Measurements from ENCODE around the gene BAIAP2.
"Not testable (repeated sequence)": the region's sequence is repeated elsewhere in the genome, so short reads cannot be mapped to it uniquely, and the experiment has no call there.

Gene BAIAP2

GRCh38 chr17:81009136-81009535 is 25.8 kb upstream of the BAIAP2 start:
- no peak overlapping the region for H3K4me3 ChIP-seq (ENCODE audit: low read length)
- H3K36me3 ChIP-seq (ENCODE audit: insufficient read depth, low read length), result no peaks in the 10 kb centered on the region
- peaks cover 6% of the 10 kb centered on the region for H3K4me1 ChIP-seq (ENCODE audit: insufficient read depth, low read length)
- no peaks in the 10 kb centered on the region for H3K9me3 ChIP-seq (ENCODE audit: low read length)
- no peak overlapping the region for H2AFZ ChIP-seq (ENCODE audit: low read depth, low read length)
- H3K27me3 ChIP-seq (ENCODE audit: insufficient read depth, low read length), result no peaks in the 10 kb centered on the region

- Histone ChIP-seq H2AFZ (ENCODE audit: low read depth, low read length) (no peak overlapping the region), H3K36me3 (ENCODE audit: insufficient read depth, low read length) (no peaks in the 10 kb centered on the region), H3K4me1 (ENCODE audit: insufficient read depth, low read length) (no peaks in the 10 kb centered on the region), H3K4me3 (ENCODE audit: low read length) (no peak overlapping the region), H3K27me3 (ENCODE audit: insufficient read depth, low read length) (no peaks in the 10 kb centered on the region), H3K9me3 (ENCODE audit: low read length) (no peaks in the 10 kb centered on the region)
Observed at GRCh38 chr17:81010935-81011334, 24.0 kb upstream of the BAIAP2 start.

DNA sequence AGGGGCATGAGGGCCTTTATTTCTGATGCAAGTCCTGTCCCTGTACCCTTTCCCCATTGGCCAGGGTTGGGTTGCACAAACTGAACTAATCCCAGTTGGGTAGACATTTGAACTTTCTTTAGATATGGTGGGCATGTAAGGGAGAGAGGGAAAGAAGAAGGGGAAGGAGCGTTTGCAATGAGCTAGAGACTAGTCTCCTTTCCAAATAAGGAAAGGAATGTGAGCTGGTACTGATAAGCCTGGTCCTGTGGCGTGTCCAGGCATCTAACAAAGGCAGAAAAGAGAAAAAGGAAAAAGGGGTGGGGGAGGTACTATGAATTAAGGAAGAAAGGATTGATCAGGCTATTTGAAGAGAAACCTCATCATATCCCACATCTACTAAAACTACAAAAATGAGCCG is 23.0 kb upstream of the BAIAP2 start:
- Histone ChIP-seq H3K36me3 (ENCODE audit: insufficient read depth, low read length) (no peaks in the 10 kb centered on the region), H3K9me3 (ENCODE audit: low read length) (no peaks in the 10 kb centered on the region), H3K27me3 (ENCODE audit: insufficient read depth, low read length) (no peaks in the 10 kb centered on the region), H3K4me3 (ENCODE audit: low read length) (no peak overlapping the region), H2AFZ (ENCODE audit: low read depth, low read length) (no peak overlapping the region), H3K4me1 (ENCODE audit: insufficient read depth, low read length) (no peaks in the 10 kb centered on the region)

DNA sequence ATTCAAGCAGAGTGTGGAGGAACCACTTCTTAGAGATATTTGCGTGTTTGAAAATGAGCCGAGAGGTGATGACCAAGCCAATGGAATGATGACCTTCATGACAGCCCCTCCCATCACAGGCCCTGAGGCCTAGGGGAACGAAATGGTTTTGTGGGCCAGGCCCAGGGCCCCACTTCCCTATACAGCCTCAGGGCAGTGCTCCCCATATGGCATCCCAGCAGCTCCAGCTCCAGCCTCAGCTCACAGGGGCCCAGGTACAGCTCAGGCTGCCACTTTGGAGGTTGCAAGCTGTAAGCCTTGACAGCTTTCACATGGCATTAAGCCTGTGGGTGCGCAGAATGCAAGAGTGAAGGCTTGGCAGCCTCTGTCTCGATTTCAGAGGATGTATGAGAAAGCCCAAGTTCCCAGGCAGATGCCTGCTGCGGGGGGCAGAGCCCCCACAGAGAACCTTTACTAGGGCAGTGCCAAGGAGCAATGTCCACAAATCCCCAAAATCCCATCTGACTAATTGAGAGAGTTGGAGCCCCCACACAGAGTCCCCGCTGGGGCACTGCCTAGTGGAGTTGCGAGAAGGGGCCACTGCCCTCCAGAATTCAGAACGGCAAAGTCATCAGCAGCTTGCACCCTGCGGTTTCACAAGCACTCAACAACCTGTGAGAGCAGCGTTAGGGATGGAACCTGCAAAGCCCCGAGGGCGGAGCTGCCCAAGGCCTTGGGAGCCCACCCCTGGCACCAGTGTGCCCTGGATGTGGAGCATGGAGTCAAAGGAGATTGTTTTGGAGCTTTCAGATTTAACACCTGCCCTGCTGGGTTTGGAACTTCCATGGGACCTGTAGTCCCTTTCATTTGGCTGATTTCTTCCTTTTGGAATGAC is 22.1 kb upstream of the BAIAP2 start:
- Histone ChIP-seq H3K9me3 (ENCODE audit: low read length) (no peaks in the 10 kb centered on the region), H2AFZ (ENCODE audit: low read depth, low read length) (no peak overlapping the region), H3K4me1 (ENCODE audit: insufficient read depth, low read length) (peaks cover under 1% of the 10 kb centered on the region), H3K36me3 (ENCODE audit: insufficient read depth, low read length) (no peaks in the 10 kb centered on the region), H3K4me3 (ENCODE audit: low read length) (no peak overlapping the region), H3K27me3 (ENCODE audit: insufficient read depth, low read length) (no peaks in the 10 kb centered on the region)

DNA sequence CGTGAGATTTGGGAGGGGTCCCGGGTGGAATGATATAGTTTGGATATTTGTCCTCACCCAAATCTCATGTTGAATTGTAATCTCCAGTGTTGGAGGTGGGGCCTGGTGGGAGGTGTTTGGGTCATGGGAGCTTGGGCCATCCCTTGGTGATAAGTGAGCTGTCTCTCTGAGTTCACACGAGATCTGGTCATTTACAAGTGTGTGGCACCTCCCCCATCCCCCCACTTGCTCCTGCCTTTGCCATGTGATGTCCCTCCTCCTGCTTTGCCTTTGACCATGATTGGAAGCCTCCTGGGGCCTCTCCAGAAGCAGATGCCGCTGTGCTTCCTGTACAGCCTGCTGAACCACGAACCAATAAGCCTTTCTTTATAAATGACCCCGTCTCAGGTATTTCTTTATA is 21.3 kb upstream of the BAIAP2 start:
- no peaks in the 10 kb centered on the region for H3K36me3 ChIP-seq (ENCODE audit: insufficient read depth, low read length)
- no peak overlapping the region for H3K4me3 ChIP-seq (ENCODE audit: low read length)
- no peak overlapping the region for H2AFZ ChIP-seq (ENCODE audit: low read depth, low read length)
- no peaks in the 10 kb centered on the region for H3K9me3 ChIP-seq (ENCODE audit: low read length)
- H3K27me3 ChIP-seq (ENCODE audit: insufficient read depth, low read length), result no peaks in the 10 kb centered on the region
- peaks cover 3% of the 10 kb centered on the region for H3K4me1 ChIP-seq (ENCODE audit: insufficient read depth, low read length)

DNA sequence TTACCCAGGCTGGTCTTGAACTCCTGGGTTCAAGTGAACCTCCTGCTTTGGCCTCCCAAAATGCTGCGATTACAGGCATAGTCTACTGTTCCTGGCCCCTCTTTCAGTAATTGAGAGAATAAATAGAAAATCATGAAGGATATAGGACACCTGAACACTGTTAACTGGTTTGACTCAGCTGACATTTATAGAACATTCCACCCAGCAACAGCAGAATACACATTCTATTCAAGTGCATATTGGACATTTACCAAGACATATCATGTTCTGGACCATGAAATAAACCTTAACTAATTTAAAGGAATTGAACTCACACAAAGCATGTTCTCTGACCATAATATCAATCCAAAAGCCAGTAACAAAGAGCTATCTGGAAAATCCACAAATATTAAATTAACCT is 19.8 kb upstream of the BAIAP2 start:
- H2AFZ ChIP-seq (ENCODE audit: low read depth, low read length), result no peak overlapping the region
- peaks cover 9% of the 10 kb centered on the region for H3K4me1 ChIP-seq (ENCODE audit: insufficient read depth, low read length)
- H3K36me3 ChIP-seq (ENCODE audit: insufficient read depth, low read length), result no peaks in the 10 kb centered on the region
- no peak overlapping the region for H3K4me3 ChIP-seq (ENCODE audit: low read length)
- H3K27me3 ChIP-seq (ENCODE audit: insufficient read depth, low read length), result no peaks in the 10 kb centered on the region
- no peaks in the 10 kb centered on the region for H3K9me3 ChIP-seq (ENCODE audit: low read length)

DNA sequence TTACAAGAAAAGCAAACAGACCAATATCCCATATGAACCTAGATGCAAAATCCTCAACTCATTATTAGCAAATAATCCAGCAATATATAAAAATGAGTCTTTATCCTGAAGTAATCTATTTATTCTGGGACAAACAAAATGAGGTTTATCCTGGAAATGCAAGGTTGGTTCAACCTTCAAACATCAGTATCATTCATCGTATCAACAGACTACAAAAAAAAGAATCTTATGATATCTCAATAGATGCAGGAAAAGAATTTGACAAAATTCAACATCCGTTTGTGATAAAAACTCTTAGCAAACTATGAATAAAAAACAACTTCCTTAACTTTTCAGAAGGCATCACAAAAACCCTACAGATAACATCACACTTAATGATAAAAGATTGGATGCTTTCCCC is 18.4 kb upstream of the BAIAP2 start:
- no peak overlapping the region for H2AFZ ChIP-seq (ENCODE audit: low read depth, low read length)
- H3K4me1 ChIP-seq (ENCODE audit: insufficient read depth, low read length), result peaks cover 9% of the 10 kb centered on the region
- H3K27me3 ChIP-seq (ENCODE audit: insufficient read depth, low read length), result no peaks in the 10 kb centered on the region
- no peak overlapping the region for H3K4me3 ChIP-seq (ENCODE audit: low read length)
- H3K9me3 ChIP-seq (ENCODE audit: low read length), result no peaks in the 10 kb centered on the region
- H3K36me3 ChIP-seq (ENCODE audit: insufficient read depth, low read length), result no peaks in the 10 kb centered on the region

DNA sequence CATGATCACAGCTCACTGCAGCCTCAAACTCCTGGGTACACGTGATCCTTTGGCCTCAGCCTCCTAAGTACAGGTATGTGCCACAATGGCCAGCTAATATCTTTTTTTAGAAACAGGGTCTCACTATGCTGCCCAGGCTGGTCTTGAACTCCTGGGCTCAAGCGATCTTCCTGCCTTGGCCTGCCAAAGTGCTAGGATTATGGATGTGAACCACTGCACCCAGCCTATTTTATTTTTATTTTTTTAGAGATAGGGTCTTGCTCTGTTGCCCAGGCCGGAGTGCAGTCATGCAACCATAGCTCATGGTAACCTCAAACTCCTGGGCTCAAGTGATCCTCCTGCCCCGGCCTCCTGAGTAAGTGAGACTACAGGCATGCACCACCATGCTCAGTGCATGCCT is 17.6 kb upstream of the BAIAP2 start:
- H3K4me3 ChIP-seq (ENCODE audit: low read length), result peak overlapping the region; percentile 52
- not testable (repeated sequence) for H3K9me3 ChIP-seq (ENCODE audit: low read length); H3K4me1 ChIP-seq (ENCODE audit: insufficient read depth, low read length); H2AFZ ChIP-seq (ENCODE audit: low read depth, low read length); H3K27me3 ChIP-seq (ENCODE audit: insufficient read depth, low read length); H3K36me3 ChIP-seq (ENCODE audit: insufficient read depth, low read length)

DNA sequence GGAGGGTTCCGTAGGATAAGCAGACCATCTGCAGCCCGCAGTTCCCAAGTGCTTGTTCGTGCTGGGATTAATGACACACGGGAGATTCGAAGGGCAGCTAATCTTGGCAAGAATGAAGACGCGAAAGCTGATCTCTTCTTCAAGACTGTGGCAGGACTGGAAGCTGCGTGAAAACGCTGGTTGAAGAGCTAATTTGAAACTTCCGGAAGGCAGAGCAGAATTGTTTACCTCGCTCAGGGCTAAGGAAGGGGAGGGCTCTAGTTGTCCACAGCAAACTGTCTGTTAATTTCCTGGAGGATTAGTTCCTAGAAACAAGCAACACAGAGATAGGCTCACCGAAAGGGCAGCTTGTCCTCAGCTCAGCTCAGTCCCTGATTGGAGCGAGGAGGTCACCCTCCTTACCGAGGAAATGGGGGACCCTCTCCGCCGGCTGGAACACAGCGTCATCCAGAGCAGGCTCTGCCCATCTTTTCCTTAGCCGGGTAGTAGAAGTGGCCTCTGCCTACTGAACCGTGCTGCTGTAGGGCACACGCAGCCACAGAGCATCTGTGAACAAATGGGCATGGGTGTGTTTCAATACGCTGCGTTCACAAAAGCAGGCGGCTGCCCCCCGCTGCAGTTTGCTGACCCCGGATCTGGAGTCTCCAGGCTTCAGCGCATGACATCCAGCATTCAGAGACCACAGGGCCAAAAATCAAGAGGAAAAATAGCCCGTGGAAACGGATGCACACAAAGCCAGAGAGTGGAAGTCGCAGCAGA is 16.7 kb upstream of the BAIAP2 start:
- Histone ChIP-seq H3K9me3 (ENCODE audit: low read length) (no peaks in the 10 kb centered on the region), H2AFZ (ENCODE audit: low read depth, low read length) (peak overlapping the region; percentile 78), H3K4me1 (ENCODE audit: insufficient read depth, low read length) (peaks cover 9% of the 10 kb centered on the region), H3K27me3 (ENCODE audit: insufficient read depth, low read length) (no peaks in the 10 kb centered on the region), H3K36me3 (ENCODE audit: insufficient read depth, low read length) (no peaks in the 10 kb centered on the region), H3K4me3 (ENCODE audit: low read length) (peak overlapping the region; percentile 52)

- Histone ChIP-seq H3K27me3 (ENCODE audit: insufficient read depth, low read length) (no peaks in the 10 kb centered on the region), H3K36me3 (ENCODE audit: insufficient read depth, low read length) (no peaks in the 10 kb centered on the region), H2AFZ (ENCODE audit: low read depth, low read length) (no peak overlapping the region), H3K4me3 (ENCODE audit: low read length) (no peak overlapping the region), H3K4me1 (ENCODE audit: insufficient read depth, low read length) (peaks cover 9% of the 10 kb centered on the region), H3K9me3 (ENCODE audit: low read length) (no peaks in the 10 kb centered on the region)
Observed at GRCh38 chr17:81019563-81020442, 15.1 kb upstream of the BAIAP2 start.

GRCh38 chr17:81020443-81020766 is 14.5 kb upstream of the BAIAP2 start:
- Histone ChIP-seq H3K36me3 (ENCODE audit: insufficient read depth, low read length) (no peaks in the 10 kb centered on the region), H3K4me1 (ENCODE audit: insufficient read depth, low read length) (peaks cover 10% of the 10 kb centered on the region), H3K9me3 (ENCODE audit: low read length) (no peaks in the 10 kb centered on the region), H3K4me3 (ENCODE audit: low read length) (no peak overlapping the region), H3K27me3 (ENCODE audit: insufficient read depth, low read length) (no peaks in the 10 kb centered on the region), H2AFZ (ENCODE audit: low read depth, low read length) (no peak overlapping the region)

GRCh38 chr17:81020767-81021497 is 14.0 kb upstream of the BAIAP2 start:
- H3K36me3 ChIP-seq (ENCODE audit: insufficient read depth, low read length), result no peaks in the 10 kb centered on the region
- no peaks in the 10 kb centered on the region for H3K27me3 ChIP-seq (ENCODE audit: insufficient read depth, low read length)
- no peak overlapping the region for H3K4me3 ChIP-seq (ENCODE audit: low read length)
- H2AFZ ChIP-seq (ENCODE audit: low read depth, low read length), result no peak overlapping the region
- no peaks in the 10 kb centered on the region for H3K9me3 ChIP-seq (ENCODE audit: low read length)
- H3K4me1 ChIP-seq (ENCODE audit: insufficient read depth, low read length), result peaks cover 11% of the 10 kb centered on the region
